Measurements from ENCODE around the gene TYMS. TPM values are rescaled to one million over a fixed set of nuclear protein-coding genes. Genes with fewer than 3 reads are reported as not detected.
A peak's percentile ranks its signal among the peaks of the same experiment; 100 is the strongest.

Gene TYMS
- total RNA-seq, 1 experiment from 2014 or later = 339 TPM

GRCh38 chr18:616380-616995 lies 41.0 kb upstream of the TYMS start:
- Histone ChIP-seq H3K9me3 (ENCODE audit: low read depth, low read length, poor library complexity, severe bottlenecking) (no peaks in the 10 kb centered on the region), H3K27ac (ENCODE audit: low read depth, low read length, poor library complexity, severe bottlenecking) (no peak overlapping the region), H3K4me3 (ENCODE audit: low read depth, low read length, poor library complexity, severe bottlenecking) (peak overlapping the region; percentile 1), H3K27me3 (replicated peaks; ENCODE audit: insufficient read depth, low read depth, low read length, poor library complexity) (no peaks in the 10 kb centered on the region), H3K36me3 (ENCODE audit: insufficient read depth, low read length, poor library complexity, severe bottlenecking) (no peaks in the 10 kb centered on the region), H3K4me1 (ENCODE audit: insufficient read depth, low read length, poor library complexity, severe bottlenecking) (peaks cover 39% of the 10 kb centered on the region)
- TF ChIP-seq EZH2 (IDR thresholded peaks at IDR 0.05; ENCODE audit: borderline replicate concordance, low read depth, low read length, poor library complexity, severe bottlenecking) (no peak), CTCF (conservative IDR thresholded peaks at IDR 0.05; ENCODE audit: low read depth, low read length) (peak; percentile 83)
- BruUV-seq (replicated peaks) = no TSS peak
- intact Hi-C loops (cut with micrococcal nuclease; ENCODE audit: unreplicated experiment) = loop anchor here (1.0 to 10.0 kb wide), 2 partner anchors 122 to 330 kb away; no protein-coding TSS in a partner anchor
- DNase-seq (ENCODE audit: low spot score) = peak; percentile 89
- ChIA-PET CTCF (interaction anchor here (0.7 kb wide), 2 partner anchors 150 to 214 kb away, joined by 4 read pairs; no protein-coding TSS in a partner anchor), POLR2A (ENCODE audit: low non-redundant PET) (no interaction called here)

DNA sequence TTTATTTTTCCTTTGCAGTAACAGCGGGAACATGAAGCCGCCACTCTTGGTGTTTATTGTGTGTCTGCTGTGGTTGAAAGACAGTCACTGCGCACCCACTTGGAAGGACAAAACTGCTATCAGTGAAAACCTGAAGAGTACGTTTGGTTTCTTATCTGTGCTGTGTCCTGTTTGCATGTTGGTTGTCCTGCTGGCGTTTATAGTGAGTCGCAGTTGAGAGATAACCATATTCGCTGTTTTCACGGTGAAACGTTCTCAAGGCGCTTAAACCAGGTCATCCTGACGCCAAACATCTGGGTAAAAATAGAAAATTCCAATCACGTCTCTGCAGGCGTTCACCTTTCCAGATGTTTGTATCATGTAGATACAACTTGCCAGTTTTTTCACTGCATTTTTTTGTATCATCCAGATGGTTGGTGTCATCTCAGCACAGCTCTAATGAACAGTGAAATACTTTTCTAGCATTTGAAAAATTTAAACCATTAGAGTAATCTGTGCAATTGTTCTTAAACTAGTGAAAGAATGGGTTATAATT lies 39.4 kb upstream of the TYMS start:
- intact Hi-C loops (cut with micrococcal nuclease; ENCODE audit: unreplicated experiment) = loop anchor here (10.0 kb wide), 1 partner anchor 123 kb away; no protein-coding TSS in a partner anchor
- DNase-seq (ENCODE audit: low spot score) = no peak
- H3K4me1 ChIP-seq (ENCODE audit: insufficient read depth, low read length, poor library complexity, severe bottlenecking) = peaks cover 39% of the 10 kb centered on the region
- no TSS peak for BruUV-seq (replicated peaks)
- POLR2A ChIA-PET (ENCODE audit: low non-redundant PET) = no interaction called here
- CTCF ChIA-PET = interaction anchor here (0.6 to 0.7 kb wide), 2 partner anchors 93 to 325 kb away, joined by 3 read pairs; no protein-coding TSS in a partner anchor
- H3K9me3 ChIP-seq (ENCODE audit: low read depth, low read length, poor library complexity, severe bottlenecking) = no peaks in the 10 kb centered on the region
- no peak overlapping the region for H3K4me3 ChIP-seq (ENCODE audit: low read depth, low read length, poor library complexity, severe bottlenecking)
- H3K36me3 ChIP-seq (ENCODE audit: insufficient read depth, low read length, poor library complexity, severe bottlenecking) = no peaks in the 10 kb centered on the region
- H3K27ac ChIP-seq (ENCODE audit: low read depth, low read length, poor library complexity, severe bottlenecking) = no peak overlapping the region
- H3K27me3 ChIP-seq (replicated peaks; ENCODE audit: insufficient read depth, low read depth, low read length, poor library complexity) = no peaks in the 10 kb centered on the region
- TF ChIP-seq EZH2 (IDR thresholded peaks at IDR 0.05; ENCODE audit: borderline replicate concordance, low read depth, low read length, poor library complexity, severe bottlenecking) = no peak

DNA sequence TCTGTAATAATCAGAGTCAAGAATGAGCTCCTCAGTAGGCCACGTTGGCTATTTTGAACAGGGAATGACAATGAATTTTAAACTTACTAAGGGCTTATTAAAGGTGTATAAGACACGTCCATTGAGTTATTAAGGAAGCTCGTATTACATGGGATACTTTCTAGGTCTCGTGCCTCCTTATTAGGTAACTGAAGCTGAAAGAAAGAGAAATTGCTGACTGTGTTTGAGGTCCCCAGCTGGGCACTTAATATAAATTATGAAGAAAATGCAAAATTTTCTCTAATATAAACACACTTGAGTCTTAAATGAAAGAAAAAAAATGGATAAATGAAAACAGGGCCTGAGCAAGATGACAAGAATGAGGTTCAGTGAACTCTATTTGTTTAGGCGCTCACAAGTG lies 38.8 kb upstream of the TYMS start:
- no peak for TF ChIP-seq CTCF (conservative IDR thresholded peaks at IDR 0.05; ENCODE audit: low read depth, low read length)
- no peak for TF ChIP-seq EZH2 (IDR thresholded peaks at IDR 0.05; ENCODE audit: borderline replicate concordance, low read depth, low read length, poor library complexity, severe bottlenecking)
- Histone ChIP-seq H3K4me1 (ENCODE audit: insufficient read depth, low read length, poor library complexity, severe bottlenecking) (peaks cover 39% of the 10 kb centered on the region), H3K9me3 (ENCODE audit: low read depth, low read length, poor library complexity, severe bottlenecking) (no peaks in the 10 kb centered on the region), H3K27me3 (replicated peaks; ENCODE audit: insufficient read depth, low read depth, low read length, poor library complexity) (no peaks in the 10 kb centered on the region), H3K4me3 (ENCODE audit: low read depth, low read length, poor library complexity, severe bottlenecking) (no peak overlapping the region), H3K36me3 (ENCODE audit: insufficient read depth, low read length, poor library complexity, severe bottlenecking) (no peaks in the 10 kb centered on the region), H3K27ac (ENCODE audit: low read depth, low read length, poor library complexity, severe bottlenecking) (no peak overlapping the region)
- ChIA-PET POLR2A (ENCODE audit: low non-redundant PET) (no interaction called here), CTCF (interaction anchor here (0.7 kb wide), 1 partner anchor 325 kb away, joined by 3 read pairs; no protein-coding TSS in a partner anchor)
- intact Hi-C loops (cut with micrococcal nuclease; ENCODE audit: unreplicated experiment) = loop anchor here (10.0 kb wide), 1 partner anchor 124 kb away; no protein-coding TSS in a partner anchor
- DNase-seq (ENCODE audit: low spot score) = no peak
- BruUV-seq (replicated peaks) = no TSS peak
